Skeletal muscle tissue (tissue), 4 donors: Measurements from ENCODE around the gene F8. TPM values are rescaled to one million over a fixed set of nuclear protein-coding genes. Genes with fewer than 3 reads are reported as not detected.

Experiments
- H3K27ac ChIP-seq: one replicate; pipeline ENCODE4 v1.7.0; 2013; ENCODE audit warnings: mild to moderate bottlenecking, low read depth, low read length, inconsistent platforms
- H3K27me3 ChIP-seq, 3 donors: one replicate each; pipeline ENCODE4 v1.7.0; 2013; ENCODE audit warnings: low read length in 3 of 3; ENCODE audit not compliant: control insufficient read depth in 3 of 3, insufficient read depth in 3 of 3
- H3K36me3 ChIP-seq, 3 donors: one replicate each; pipeline ENCODE4 v1.7.0; 2013; ENCODE audit warnings: low read length in 3 of 3; ENCODE audit not compliant: control insufficient read depth in 3 of 3, insufficient read depth in 3 of 3
- H3K4me1 ChIP-seq, 3 donors: one replicate each; pipeline ENCODE4 v1.7.0; 2013; ENCODE audit warnings: low read length in 3 of 3, mild to moderate bottlenecking in 3 of 3; ENCODE audit not compliant: control insufficient read depth in 3 of 3, insufficient read depth in 3 of 3
- H3K4me3 ChIP-seq, 3 donors: one replicate each; pipeline ENCODE4 v1.7.0; 2013; ENCODE audit warnings: low read length in 3 of 3
- H3K9ac ChIP-seq, 3 donors: one replicate each; pipeline ENCODE4 v1.7.0; 2013; ENCODE audit warnings: low read length in 3 of 3, mild to moderate bottlenecking in 3 of 3, moderate library complexity in 2 of 3, low read depth in 1 of 3
- H3K9me3 ChIP-seq, 3 donors: one replicate each; pipeline ENCODE4 v1.7.0; 2013; ENCODE audit warnings: low read length in 3 of 3; ENCODE audit not compliant: control insufficient read depth in 3 of 3
- total RNA-seq: library from RNA; depleted of rRNA; stranded (reverse); fragments of >200 nt; gene quantifications from one replicate; pipeline ENCODE4 v1.2.3, GENCODE V29; 2014
- donor health status: Osteomylitis.

Gene F8
- total RNA-seq, 1 donor from 2014 or later, result 4.2 TPM

DNA sequence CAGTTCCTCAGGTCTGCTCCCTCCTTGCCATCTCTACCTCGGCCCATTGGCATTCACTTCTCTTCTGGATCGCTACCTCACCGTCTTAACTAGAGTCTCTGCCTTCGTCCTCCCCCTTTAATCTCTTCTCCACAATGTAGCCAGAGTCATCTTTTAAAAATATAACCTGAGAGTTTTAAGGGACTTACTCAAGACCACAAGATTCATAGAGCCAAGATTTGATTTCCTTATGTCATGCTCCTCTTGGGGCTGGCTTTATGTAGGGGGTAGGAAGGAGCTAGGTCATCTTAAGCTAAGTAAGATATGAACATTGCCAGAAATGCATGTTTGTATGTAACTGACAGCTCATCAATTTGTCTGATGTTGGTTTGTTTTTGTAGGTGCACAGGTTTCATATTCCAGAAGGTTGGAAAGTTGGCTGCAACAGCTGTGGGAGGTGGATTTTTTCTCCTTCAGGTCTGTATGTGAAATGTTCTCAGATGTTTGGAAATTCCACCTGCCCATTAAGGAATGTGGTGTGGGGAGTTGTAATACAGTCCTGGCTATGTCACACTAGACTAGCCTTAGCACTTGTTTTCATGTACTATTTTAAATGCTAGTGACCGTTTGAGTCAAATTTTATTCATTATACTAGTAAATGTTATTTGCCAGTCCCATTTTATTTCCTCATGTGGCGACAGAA lies 23.7 kb upstream of the F8 start:
- Histone ChIP-seq H3K4me1 (peaks cover 14 to 32% (median 26%) of the 10 kb centered on the region in 3 donors), H3K36me3 (no peaks in the 10 kb centered on the region), H3K27ac (peak overlapping the region; percentile 32), H3K9me3 (no peaks in the 10 kb centered on the region), H3K27me3 (no peaks in the 10 kb centered on the region), H3K9ac (no peak overlapping the region), H3K4me3 (no peak overlapping the region)

DNA sequence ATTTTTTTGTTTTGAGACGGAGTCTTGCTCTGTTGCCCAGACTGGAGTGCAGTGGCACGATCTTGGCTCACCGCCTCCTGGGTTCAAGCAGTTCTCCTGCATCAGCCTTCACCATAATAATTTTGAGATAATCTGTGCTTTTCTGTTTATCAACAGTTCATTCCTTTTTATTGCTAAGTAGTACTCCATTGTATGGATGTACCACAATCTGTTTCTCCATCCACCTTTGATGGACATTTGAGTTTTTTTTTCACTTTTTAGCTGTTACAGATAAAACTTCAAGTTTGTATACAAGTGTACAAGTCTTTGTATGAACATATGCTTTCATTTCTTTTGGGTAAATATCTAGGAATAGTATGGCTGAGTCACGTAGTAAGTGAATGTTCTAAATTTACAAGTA lies 13.2 kb upstream of the F8 start:
- peaks cover 0 to 8% (median 0%) of the 10 kb centered on the region in 3 donors for H3K36me3 ChIP-seq
- H3K4me3 ChIP-seq, result no peak overlapping the region
- H3K27ac ChIP-seq, result no peak overlapping the region
- no peak overlapping the region for H3K9ac ChIP-seq
- no peaks in the 10 kb centered on the region for H3K27me3 ChIP-seq
- H3K4me1 ChIP-seq, result no peaks in the 10 kb centered on the region
- no peaks in the 10 kb centered on the region for H3K9me3 ChIP-seq

DNA sequence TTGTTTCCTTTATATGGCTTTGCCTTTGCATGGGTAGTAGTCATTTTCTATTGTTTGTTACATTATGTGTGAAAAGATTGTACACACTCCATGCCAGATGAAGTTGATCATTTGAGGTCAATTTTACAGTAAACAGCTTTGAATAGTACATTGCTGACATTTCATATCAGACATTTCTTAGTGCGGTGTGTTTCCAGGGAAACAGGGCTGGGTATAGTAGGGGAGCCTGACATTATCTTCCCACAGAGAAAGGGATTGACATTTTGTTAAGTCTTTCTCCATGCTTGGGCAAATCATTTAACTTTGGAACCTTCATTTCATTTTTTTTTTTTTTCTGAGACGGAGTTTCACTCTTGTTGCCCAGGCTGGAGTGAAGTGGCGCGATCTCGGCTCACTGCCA lies 9.1 kb upstream of the F8 start:
- Histone ChIP-seq H3K36me3 (peaks cover 0 to 8% (median 0%) of the 10 kb centered on the region in 3 donors), H3K9me3 (no peaks in the 10 kb centered on the region), H3K4me1 (no peaks in the 10 kb centered on the region), H3K9ac (no peak overlapping the region), H3K4me3 (no peak overlapping the region), H3K27ac (no peak overlapping the region), H3K27me3 (no peaks in the 10 kb centered on the region)

DNA sequence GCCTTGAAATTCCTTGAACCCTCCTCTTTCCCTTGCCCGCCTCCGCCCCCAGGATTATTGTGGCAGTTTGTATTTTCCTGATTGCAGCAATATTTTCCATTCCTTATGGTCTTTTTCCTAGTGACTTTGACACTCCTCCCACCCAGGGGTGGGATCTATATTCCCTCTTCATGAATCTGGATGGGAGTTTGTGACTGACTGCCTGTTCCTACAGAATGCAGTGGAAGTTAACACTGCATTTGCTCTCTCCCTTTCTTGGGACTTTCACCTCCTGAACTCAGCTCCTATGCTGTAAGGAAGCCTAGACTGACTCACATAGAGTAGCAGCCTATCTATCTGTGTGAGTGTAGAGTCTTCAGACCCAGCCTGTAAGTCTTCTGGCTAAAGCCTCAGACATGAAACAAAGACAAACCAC lies 6.4 kb upstream of the F8 start:
- Histone ChIP-seq H3K27ac (peak overlapping the region; percentile 99), H3K36me3 (peaks cover 0 to 3% (median 0%) of the 10 kb centered on the region in 3 donors), H3K27me3 (no peaks in the 10 kb centered on the region), H3K9ac (peak overlapping the region; percentile 55 to 93 (median 70)), H3K4me1 (no peaks in the 10 kb centered on the region), H3K4me3 (peak overlapping the region; percentile 17 to 51 (median 35)), H3K9me3 (no peaks in the 10 kb centered on the region)

DNA sequence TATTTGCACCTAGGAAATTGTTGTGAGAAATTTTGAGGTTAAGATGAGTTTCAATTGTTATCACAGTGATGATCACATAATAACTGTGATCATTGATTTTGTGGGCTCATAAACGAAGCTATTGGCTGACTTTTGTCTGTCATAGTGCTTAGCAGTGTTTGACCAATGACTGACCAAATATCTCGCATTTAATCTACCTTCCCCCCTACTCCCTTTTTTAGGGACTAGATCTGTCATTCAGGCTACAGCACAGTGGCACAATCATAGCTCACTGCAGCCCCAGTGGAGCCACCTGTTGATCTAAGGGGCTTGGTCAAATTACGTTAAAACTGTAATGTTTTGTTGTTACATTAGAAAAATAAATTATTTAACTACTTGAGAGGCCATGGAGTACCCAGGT lies 5.6 kb upstream of the F8 start:
- Histone ChIP-seq H3K4me1 (no peaks in the 10 kb centered on the region), H3K27ac (peak overlapping the region; percentile 99), H3K27me3 (no peaks in the 10 kb centered on the region), H3K4me3 (peak overlapping the region; percentile 90 to 92 (median 90)), H3K9ac (peak overlapping the region; percentile 93 to 94 (median 94)), H3K36me3 (no peaks in the 10 kb centered on the region), H3K9me3 (no peaks in the 10 kb centered on the region)

DNA sequence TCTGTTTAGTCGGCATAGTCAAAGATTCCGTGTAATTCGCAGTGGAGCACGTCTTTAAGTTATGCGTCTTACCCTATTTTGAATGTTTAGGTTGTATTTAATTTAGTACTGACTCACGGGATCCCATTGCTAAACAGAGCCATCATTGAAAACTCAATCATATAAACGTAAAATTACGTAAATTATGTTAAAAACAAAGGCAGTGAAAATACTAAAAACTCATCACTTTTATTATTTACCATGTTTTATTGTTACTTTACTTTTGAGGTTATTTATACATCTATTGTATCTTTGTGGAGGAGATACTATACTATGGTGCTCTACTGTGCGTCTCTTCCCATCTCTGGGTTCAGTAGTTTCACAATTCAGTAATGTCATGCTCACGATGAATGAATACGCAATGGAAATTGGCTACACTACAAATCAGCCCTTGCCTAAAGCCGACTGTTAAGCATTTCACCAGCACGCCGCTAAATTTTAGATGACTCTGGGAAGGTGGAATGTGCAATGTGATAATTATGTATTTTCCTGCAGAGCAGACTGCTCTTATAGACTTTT lies 5.1 kb upstream of the F8 start:
- peak overlapping the region; percentile 90 to 92 (median 90) for H3K4me3 ChIP-seq
- no peaks in the 10 kb centered on the region for H3K27me3 ChIP-seq
- H3K4me1 ChIP-seq, result no peaks in the 10 kb centered on the region
- no peaks in the 10 kb centered on the region for H3K9me3 ChIP-seq
- peak overlapping the region; percentile 93 to 94 (median 94) for H3K9ac ChIP-seq
- no peaks in the 10 kb centered on the region for H3K36me3 ChIP-seq
- H3K27ac ChIP-seq, result peak overlapping the region; percentile 99

DNA sequence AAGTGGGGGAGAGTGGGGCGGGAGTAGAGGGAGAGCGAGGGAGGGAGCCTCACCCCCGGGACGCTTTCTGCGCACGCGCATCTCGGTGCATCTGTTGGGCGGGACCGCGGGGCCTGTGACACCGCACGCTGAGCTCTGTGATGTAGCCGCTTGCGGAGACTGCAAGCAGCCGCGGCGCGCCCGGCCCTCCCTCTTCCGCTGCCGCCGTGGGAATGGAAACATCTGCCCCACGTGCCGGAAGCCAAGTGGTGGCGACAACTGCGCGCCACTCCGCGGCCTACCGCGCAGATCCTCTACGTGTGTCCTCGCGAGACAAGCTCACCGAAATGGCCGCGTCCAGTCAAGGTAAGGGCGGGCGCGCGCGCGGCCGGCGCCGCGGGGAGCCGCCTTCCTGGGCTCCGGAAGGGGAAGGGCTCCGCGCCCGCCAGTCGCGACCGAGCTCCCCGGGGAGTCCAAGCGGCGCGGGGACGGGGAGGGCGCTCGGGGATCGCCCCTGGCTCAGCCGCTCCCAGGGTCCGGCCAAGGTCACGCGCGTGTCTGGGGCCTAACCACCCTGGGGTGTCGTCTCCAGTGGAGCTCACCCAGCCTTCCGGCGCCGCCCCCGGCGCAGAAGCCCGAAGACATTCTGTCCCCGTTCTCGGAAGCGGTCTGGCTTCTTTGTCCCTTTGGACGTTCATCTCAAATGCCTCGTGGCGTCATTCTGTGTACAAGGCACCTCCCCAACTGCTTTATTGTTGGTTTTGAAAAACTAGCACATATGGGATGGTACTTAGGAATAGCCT lies 4.4 kb upstream of the F8 start, which contains the start of gene FUNDC2:
TSS of gene FUNDC2 (plus strand) at position 118 of the 782 bp plus-strand sequence. CDS start at position 213, 95 bp downstream.
- Histone ChIP-seq H3K4me1 (no peaks in the 10 kb centered on the region), H3K9me3 (no peaks in the 10 kb centered on the region), H3K9ac (peak within 1 kb of the TSS; percentile 93 to 94 (median 94)), H3K27ac (peak within 1 kb of the TSS; percentile 99), H3K36me3 (no peaks in the 10 kb centered on the region), H3K27me3 (no peaks in the 10 kb centered on the region), H3K4me3 (peak within 1 kb of the TSS; percentile 90 to 92 (median 90))

DNA sequence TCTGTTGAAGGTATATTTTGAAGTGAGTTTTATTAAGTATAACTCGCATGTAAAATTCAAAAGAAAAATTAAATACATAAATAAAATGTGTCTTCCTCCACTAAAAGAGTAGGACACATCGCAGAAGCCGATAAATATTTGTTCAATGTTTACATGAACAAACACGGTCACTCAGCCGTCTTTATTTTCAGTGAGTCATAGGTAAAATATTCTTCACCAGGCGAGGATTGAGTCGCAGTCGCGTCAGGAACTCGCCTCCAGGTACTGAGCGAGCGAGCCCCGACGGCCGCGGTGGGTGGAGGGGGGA lies 3.9 kb upstream of the F8 start:
- H3K4me3 ChIP-seq, result peak overlapping the region in 2 of 3 donors; percentile 67 to 80
- H3K36me3 ChIP-seq, result no peaks in the 10 kb centered on the region
- H3K9ac ChIP-seq, result peak overlapping the region; percentile 77 to 94 (median 77)
- peak overlapping the region; percentile 99 for H3K27ac ChIP-seq
- no peaks in the 10 kb centered on the region for H3K9me3 ChIP-seq
- H3K27me3 ChIP-seq, result no peaks in the 10 kb centered on the region
- no peaks in the 10 kb centered on the region for H3K4me1 ChIP-seq

DNA sequence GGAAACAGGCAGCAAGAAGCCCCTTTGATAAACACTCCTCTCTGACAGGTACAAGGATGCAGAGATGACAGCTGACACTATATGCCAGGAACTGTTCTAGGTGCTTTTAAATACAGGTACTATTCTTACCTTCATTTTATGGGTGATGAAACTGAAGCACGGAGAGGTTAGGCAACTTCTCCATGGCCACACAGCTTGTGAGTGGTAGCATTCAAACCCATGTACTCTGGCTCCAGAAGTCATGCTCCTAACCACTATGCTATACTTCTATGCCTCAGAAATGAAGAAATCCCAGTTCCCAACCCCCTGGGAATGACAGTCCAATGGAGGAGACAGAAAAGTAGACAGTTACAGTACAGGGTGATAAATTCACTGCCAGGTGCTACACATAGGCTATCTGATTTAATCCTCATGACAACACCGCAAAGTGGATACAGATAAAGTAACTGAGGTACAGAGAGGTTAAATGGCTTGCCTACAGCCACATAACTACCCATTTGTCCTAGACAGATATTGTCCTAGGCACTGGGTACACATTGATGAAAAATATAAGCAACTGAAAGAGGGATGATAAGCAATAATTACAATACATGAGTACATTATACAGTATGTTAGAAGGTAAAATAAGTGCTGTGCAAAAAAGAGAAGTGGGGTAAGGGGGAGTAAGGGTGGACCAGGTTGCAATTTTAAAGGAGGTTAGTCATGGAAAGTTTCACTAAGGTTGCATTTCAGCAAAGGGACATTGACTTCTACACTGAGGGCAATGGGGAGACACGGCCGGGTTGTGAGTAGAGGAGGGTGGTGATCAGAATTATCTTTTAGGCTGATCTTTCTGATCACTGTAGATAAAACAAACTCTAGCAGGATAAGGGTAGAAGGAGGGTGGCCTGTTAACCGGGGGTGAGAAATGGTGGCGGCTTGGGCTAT lies 1.6 kb upstream of the F8 start:
- Histone ChIP-seq H3K4me1 (no peaks in the 10 kb centered on the region), H3K27ac (no peak overlapping the region), H3K36me3 (no peaks in the 10 kb centered on the region), H3K4me3 (no peak overlapping the region), H3K9me3 (no peaks in the 10 kb centered on the region), H3K9ac (no peak overlapping the region), H3K27me3 (no peaks in the 10 kb centered on the region)
